NCI-H187 (cell line): ENCODE data around the gene NCOR2.

ENCODE experiments used
- DNase-seq, 2 experiments: peaks; one replicate each; lab custom pipeline; 2025; lab: John Stamatoyannopoulos, UW

NCOR2 gene

GRCh38 chr12:124576061-124576650, 8.7 kb upstream of the NCOR2 start:
- DNase-seq = no peak

- DNase-seq = no peak
These were observed 6.7 kb upstream of the NCOR2 start for GRCh38 chr12:124573839-124574786.

GRCh38 chr12:124571556-124571955, 4.1 kb upstream of the NCOR2 start:
- DNase-seq = no peak

GRCh38 chr12:124570810-124571209, 3.4 kb upstream of the NCOR2 start:
- no peak for DNase-seq

GRCh38 chr12:124569375-124570148, 2.1 kb upstream of the NCOR2 start:
- DNase-seq = no peak

GRCh38 chr12:124568431-124569374, 1.3 kb upstream of the NCOR2 start:
- peak in 1 of 2 experiments; percentile 43 for DNase-seq

- DNase-seq = peak; percentile 95 to 99
These were observed 411 bp upstream of the NCOR2 start for GRCh38 chr12:124567673-124568373.

- DNase-seq = peak; percentile 43 to 65
These were observed 1.0 kb downstream of the NCOR2 start for GRCh38 chr12:124566161-124566996.

- no peak for DNase-seq
These were observed 1.7 kb downstream of the NCOR2 start for GRCh38 chr12:124565656-124566160.

GRCh38 chr12:124564971-124565491, 2.4 kb downstream of the NCOR2 start:
- no peak for DNase-seq

GRCh38 chr12:124564232-124564958, 3.0 kb downstream of the NCOR2 start:
- no peak for DNase-seq

- DNase-seq = no peak
These were observed 3.6 kb downstream of the NCOR2 start for GRCh38 chr12:124563809-124564208.

GRCh38 chr12:124563401-124563800, 4.0 kb downstream of the NCOR2 start:
- DNase-seq = no peak

GRCh38 chr12:124562796-124563181, 4.6 kb downstream of the NCOR2 start:
- DNase-seq = no peak

- no peak for DNase-seq
These were observed 5.2 kb downstream of the NCOR2 start for GRCh38 chr12:124562018-124562795.

- DNase-seq = no peak
These were observed 6.2 kb downstream of the NCOR2 start for GRCh38 chr12:124561231-124561630.

GRCh38 chr12:124560146-124560890, 7.1 kb downstream of the NCOR2 start:
- DNase-seq = no peak
